HEK293 (cell line): ENCODE data around the gene PUM2.

Experiments
- CTCF ChIP-seq: fragments of 450-650 bp; formaldehyde crosslinking; IDR thresholded peaks from 2 replicates; pipeline ENCODE4 v1.5.1; 2016; ENCODE audit warnings: missing biosample characterization, missing genetic modification characterization
- PRDM10 ChIP-seq: fragments of 450-650 bp; formaldehyde crosslinking; IDR thresholded peaks from 2 replicates; pipeline ENCODE4 v1.5.1; 2016; ENCODE audit warnings: missing biosample characterization, missing genetic modification characterization
- REST ChIP-seq: fragments of 450-650 bp; formaldehyde crosslinking; IDR thresholded peaks from 2 replicates; pipeline ENCODE4 v1.5.1; 2016; ENCODE audit warnings: missing biosample characterization, missing genetic modification characterization
- ZBTB11 ChIP-seq: fragments of 450-650 bp; formaldehyde crosslinking; conservative IDR thresholded peaks from 2 replicates; pipeline ENCODE4 v1.5.1; 2016; ENCODE audit warnings: low read depth, missing biosample characterization, missing genetic modification characterization
- ZNF174 ChIP-seq: fragments of 450-650 bp; formaldehyde crosslinking; IDR thresholded peaks from 2 replicates; pipeline ENCODE4 v1.5.0; 2017; ENCODE audit warnings: missing biosample characterization, mild to moderate bottlenecking, missing genetic modification characterization
- ZNF19 ChIP-seq: fragments of 450-650 bp; formaldehyde crosslinking; IDR thresholded peaks from 2 replicates; pipeline ENCODE4; 2016; ENCODE audit warnings: missing biosample characterization, missing genetic modification characterization, low read depth
- ZNF324 ChIP-seq: fragments of 450-650 bp; formaldehyde crosslinking; IDR thresholded peaks from 2 replicates; pipeline ENCODE4 v1.5.1; 2016; ENCODE audit warnings: missing biosample characterization, missing genetic modification characterization
- ZNF510 ChIP-seq: fragments of 450-650 bp; formaldehyde crosslinking; IDR thresholded peaks from 2 replicates; pipeline ENCODE4 v1.5.1; 2018; ENCODE audit warnings: mild to moderate bottlenecking, missing genetic modification characterization, missing biosample characterization; ENCODE audit not compliant: insufficient replicate concordance
- ZNF544 ChIP-seq: fragments of 450-650 bp; formaldehyde crosslinking; IDR thresholded peaks from 2 replicates; pipeline ENCODE4 v1.5.0; 2017; ENCODE audit warnings: missing biosample characterization, missing genetic modification characterization
- ZNF654 ChIP-seq: fragments of 450-650 bp; formaldehyde crosslinking; IDR thresholded peaks from 2 replicates; pipeline ENCODE4 v1.5.1; 2016; ENCODE audit warnings: low read depth, missing biosample characterization, missing genetic modification characterization

GRCh38 chr2:20209373-20210109 is 141.1 kb downstream of the PUM2 start:
- TF ChIP-seq ZNF544 (no peak), ZNF654 (tag by site-specific recombination) (no peak), ZNF174 (no peak), CTCF (tag by site-specific recombination) (no peak), ZNF324 (no peak), PRDM10 (tag by site-specific recombination) (no peak), ZNF510 (no peak), ZNF19 (tag by site-specific recombination) (no peak), ZBTB11 (tag by site-specific recombination) (no peak), REST (tag by site-specific recombination) (no peak)
